Measurements from ENCODE around the gene CBLIF. TPM values are rescaled to one million over a fixed set of nuclear protein-coding genes. Genes with fewer than 3 reads are reported as not detected.
"Not testable (repeated sequence)": the region's sequence is repeated elsewhere in the genome, so short reads cannot be mapped to it uniquely, and the experiment has no call there.

The CBLIF gene
- total and polyA plus RNA-seq, 8 donors = 0.24 TPM; not detected in 7

- no peak for DNase-seq
- H3K4me1 ChIP-seq = peaks cover 5 to 24% of the 10 kb centered on the region in 2 donors
- no peak for ATAC-seq
- no peaks in the 10 kb centered on the region for H3K27me3 ChIP-seq
- H3K36me3 ChIP-seq = peaks cover 0 to 56% of the 10 kb centered on the region in 2 donors
- no peak for TF ChIP-seq CTCF (IDR thresholded peaks at IDR 0.05)
- intact Hi-C loops (cut with DNase I) = no loop called here
- no peaks in the 10 kb centered on the region for H3K9me3 ChIP-seq
- peak overlapping the region; percentile 53 to 68 for H3K27ac ChIP-seq
- no peak overlapping the region for H3K4me3 ChIP-seq
Measured at GRCh38 chr11:59787255-59787588, 58.1 kb downstream of the CBLIF start.

- Histone ChIP-seq H3K27ac (peak overlapping the region in 1 of 2 donors; percentile 4), H3K4me1 (peaks cover 5 to 24% of the 10 kb centered on the region in 2 donors), H3K9me3 (no peaks in the 10 kb centered on the region), H3K27me3 (no peaks in the 10 kb centered on the region), H3K36me3 (peaks cover 0 to 43% of the 10 kb centered on the region in 2 donors), H3K4me3 (no peak overlapping the region)
- DNase-seq = no peak
- no peak for TF ChIP-seq CTCF (IDR thresholded peaks at IDR 0.05)
- intact Hi-C loops (cut with DNase I) = no loop called here
- peak; percentile 17 for ATAC-seq
Measured at GRCh38 chr11:59785818-59786217, 59.5 kb downstream of the CBLIF start.

- peaks cover 0 to 39% of the 10 kb centered on the region in 2 donors for H3K36me3 ChIP-seq
- H3K27ac ChIP-seq = peak overlapping the region in 1 of 2 donors; percentile 4
- intact Hi-C loops (cut with DNase I); H3K27me3 ChIP-seq; H3K4me3 ChIP-seq; DNase-seq; H3K9me3 ChIP-seq; ATAC-seq: not testable (repeated sequence)
- peaks cover 5 to 24% of the 10 kb centered on the region in 2 donors for H3K4me1 ChIP-seq
Measured at GRCh38 chr11:59784441-59784840, 60.9 kb downstream of the CBLIF start.

- DNase-seq (no peak), ATAC-seq (no peak)
- Histone ChIP-seq H3K36me3 (peaks cover 0 to 37% of the 10 kb centered on the region in 2 donors), H3K27ac (no peak overlapping the region), H3K4me1 (peaks cover 5 to 28% of the 10 kb centered on the region in 2 donors), H3K4me3 (no peak overlapping the region), H3K27me3 (no peaks in the 10 kb centered on the region), H3K9me3 (no peaks in the 10 kb centered on the region)
- intact Hi-C loops (cut with DNase I) = no loop called here
- no peak for TF ChIP-seq CTCF (IDR thresholded peaks at IDR 0.05)
Measured at GRCh38 chr11:59783632-59784090, 61.6 kb downstream of the CBLIF start.

GRCh38 chr11:59782080-59782479 lies 63.2 kb downstream of the CBLIF start:
- intact Hi-C loops (cut with DNase I) = no loop called here
- H3K9me3 ChIP-seq = no peaks in the 10 kb centered on the region
- H3K27ac ChIP-seq = no peak overlapping the region
- peaks cover 0 to 32% of the 10 kb centered on the region in 2 donors for H3K36me3 ChIP-seq
- H3K4me3 ChIP-seq = no peak overlapping the region
- ATAC-seq = no peak
- TF ChIP-seq CTCF (IDR thresholded peaks at IDR 0.05) = no peak
- no peaks in the 10 kb centered on the region for H3K27me3 ChIP-seq
- peaks cover 2 to 31% of the 10 kb centered on the region in 2 donors for H3K4me1 ChIP-seq
- DNase-seq = no peak

GRCh38 chr11:59779487-59779886 lies 65.8 kb downstream of the CBLIF start:
- peaks cover 0 to 42% of the 10 kb centered on the region in 2 donors for H3K36me3 ChIP-seq
- ATAC-seq (no peak), DNase-seq (no peak)
- no peaks in the 10 kb centered on the region for H3K9me3 ChIP-seq
- intact Hi-C loops (cut with DNase I) = no loop called here
- H3K4me3 ChIP-seq = no peak overlapping the region
- no peak overlapping the region for H3K27ac ChIP-seq
- H3K27me3 ChIP-seq = no peaks in the 10 kb centered on the region
- peaks cover 0 to 35% of the 10 kb centered on the region in 2 donors for H3K4me1 ChIP-seq
- TF ChIP-seq CTCF (IDR thresholded peaks at IDR 0.05) = no peak
